ENCODE measurements around the gene NXN.
"Not testable (repeated sequence)": the region's sequence is repeated elsewhere in the genome, so short reads cannot be mapped to it uniquely, and the experiment has no call there.

DNA sequence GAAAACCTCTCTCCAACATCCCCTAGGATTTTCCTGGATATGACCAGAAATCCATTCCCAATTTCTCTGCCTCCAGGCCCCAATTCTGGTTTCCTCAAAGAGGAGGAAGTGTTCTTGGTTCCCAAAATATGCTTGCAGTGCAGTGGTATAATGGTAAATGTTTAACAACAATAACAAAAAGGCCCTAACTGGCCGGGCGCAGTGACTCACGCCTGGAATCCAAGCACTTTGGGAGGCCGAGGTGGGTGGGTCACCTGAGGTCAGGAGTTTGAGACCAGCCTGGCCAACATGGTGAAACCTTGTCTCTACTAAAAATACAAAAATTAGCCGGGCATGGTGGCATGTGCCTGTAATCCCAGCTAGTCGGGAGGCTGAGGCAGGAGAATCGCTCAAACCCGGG lies 15.7 kb upstream of the NXN start:
- TF ChIP-seq, protein P1, sequence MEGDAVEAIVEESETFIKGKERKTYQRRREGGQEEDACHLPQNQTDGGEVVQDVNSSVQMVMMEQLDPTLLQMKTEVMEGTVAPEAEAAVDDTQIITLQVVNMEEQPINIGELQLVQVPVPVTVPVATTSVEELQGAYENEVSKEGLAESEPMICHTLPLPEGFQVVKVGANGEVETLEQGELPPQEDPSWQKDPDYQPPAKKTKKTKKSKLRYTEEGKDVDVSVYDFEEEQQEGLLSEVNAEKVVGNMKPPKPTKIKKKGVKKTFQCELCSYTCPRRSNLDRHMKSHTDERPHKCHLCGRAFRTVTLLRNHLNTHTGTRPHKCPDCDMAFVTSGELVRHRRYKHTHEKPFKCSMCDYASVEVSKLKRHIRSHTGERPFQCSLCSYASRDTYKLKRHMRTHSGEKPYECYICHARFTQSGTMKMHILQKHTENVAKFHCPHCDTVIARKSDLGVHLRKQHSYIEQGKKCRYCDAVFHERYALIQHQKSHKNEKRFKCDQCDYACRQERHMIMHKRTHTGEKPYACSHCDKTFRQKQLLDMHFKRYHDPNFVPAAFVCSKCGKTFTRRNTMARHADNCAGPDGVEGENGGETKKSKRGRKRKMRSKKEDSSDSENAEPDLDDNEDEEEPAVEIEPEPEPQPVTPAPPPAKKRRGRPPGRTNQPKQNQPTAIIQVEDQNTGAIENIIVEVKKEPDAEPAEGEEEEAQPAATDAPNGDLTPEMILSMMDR (IDR thresholded peaks at IDR 0.05) = not testable (repeated sequence)
- TF ChIP-seq POLR2A (IDR thresholded peaks at IDR 0.05); POLR2AphosphoS5 (IDR thresholded peaks at IDR 0.05; ENCODE audit: insufficient read depth in 1 of 2, low read depth in 1 of 2): not testable (repeated sequence)
